Measurements from ENCODE around the gene TMEM185A. TPM values are rescaled to one million over a fixed set of nuclear protein-coding genes. Genes with fewer than 3 reads are reported as not detected.

The TMEM185A gene
- total RNA-seq, 1 donor from 2014 or later = 31.4 TPM

DNA sequence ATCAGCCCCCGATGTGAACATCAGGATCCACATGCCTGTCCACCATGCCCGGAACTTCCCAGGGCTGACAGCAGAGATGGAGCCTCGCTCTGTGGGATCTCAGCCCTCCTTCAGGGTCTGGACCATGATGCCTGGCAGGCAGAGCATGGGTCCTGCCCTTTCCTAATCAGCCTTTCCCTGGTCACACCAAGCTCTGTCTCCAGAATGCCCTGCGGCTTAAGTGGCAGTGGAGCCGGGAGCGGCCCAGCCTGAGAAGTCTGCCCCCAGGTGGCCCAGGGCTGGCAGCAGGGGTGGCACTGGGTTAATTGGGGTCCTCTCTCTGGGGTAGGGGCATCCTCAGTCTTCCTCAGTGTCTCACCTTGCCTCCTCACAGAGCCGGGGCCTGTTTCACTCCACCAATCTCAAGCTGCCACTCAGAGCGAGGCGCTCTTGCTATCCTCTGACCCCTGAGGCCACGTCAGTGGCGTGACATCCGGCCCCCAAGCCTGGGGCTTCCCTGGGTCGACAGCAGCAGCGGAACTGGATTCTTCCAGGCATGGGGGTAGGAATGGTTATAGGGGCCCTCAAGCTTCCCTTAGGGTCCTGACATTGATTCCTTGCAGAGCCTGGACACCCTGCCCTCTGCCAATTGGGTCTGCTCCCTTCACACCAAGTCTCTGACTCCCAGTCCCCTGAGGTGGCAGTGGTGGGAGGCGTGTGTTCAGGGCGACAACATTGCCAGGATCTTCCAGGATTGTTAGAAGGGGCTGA is 20.8 kb upstream of the TMEM185A start:
- Mint-ChIP-seq H3K27me3 (no peaks in the 10 kb centered on the region), H3K9me3 (no peaks in the 10 kb centered on the region), H3K4me3 (no peak overlapping the region)

GRCh38 chrX:149650162-149650561 is 18.6 kb upstream of the TMEM185A start:
- no peak for TF ChIP-seq CTCF (conservative IDR thresholded peaks at IDR 0.05)
- Mint-ChIP-seq H3K4me3 (no peak overlapping the region), H3K36me3 (no peaks in the 10 kb centered on the region), H3K9me3 (no peaks in the 10 kb centered on the region), H3K4me1 (ENCODE audit: unreplicated experiment) (no peaks in the 10 kb centered on the region), H3K27ac (no peak overlapping the region), H3K27me3 (peaks cover 3% of the 10 kb centered on the region)
- DNase-seq (ENCODE audit: extremely low spot score, unreplicated experiment) = no peak

More for the DNA sequence above, 20.8 kb upstream of the TMEM185A start:
- no peak for TF ChIP-seq CTCF (conservative IDR thresholded peaks at IDR 0.05)
- DNase-seq (ENCODE audit: extremely low spot score, unreplicated experiment) = no peak
- H3K27ac Mint-ChIP-seq = no peak overlapping the region
- no peaks in the 10 kb centered on the region for H3K36me3 Mint-ChIP-seq
- no peaks in the 10 kb centered on the region for H3K4me1 Mint-ChIP-seq (ENCODE audit: unreplicated experiment)

DNA sequence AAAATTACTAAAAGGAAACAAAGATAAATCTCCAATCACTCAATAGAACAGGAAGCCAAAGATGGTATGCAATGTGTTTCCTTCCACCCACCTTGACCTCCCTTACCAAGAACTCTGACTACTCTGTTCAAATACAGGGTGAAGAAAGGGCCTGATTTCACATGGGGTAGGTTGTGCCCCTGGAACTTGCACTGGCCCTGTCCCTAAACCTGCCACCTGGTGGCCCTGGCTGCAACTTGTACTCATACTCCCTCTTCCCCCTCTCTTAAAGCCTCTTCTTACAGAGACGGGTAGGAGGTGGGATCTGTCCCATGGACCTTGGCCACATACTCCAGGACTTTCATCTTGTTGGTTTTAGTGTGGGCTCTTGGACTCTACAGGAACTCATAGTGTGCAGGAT is 17.3 kb upstream of the TMEM185A start:
- Mint-ChIP-seq H3K27me3 (peaks cover 3% of the 10 kb centered on the region), H3K9me3 (no peaks in the 10 kb centered on the region), H3K36me3 (no peaks in the 10 kb centered on the region), H3K27ac (no peak overlapping the region), H3K4me3 (no peak overlapping the region), H3K4me1 (ENCODE audit: unreplicated experiment) (no peaks in the 10 kb centered on the region)
- DNase-seq (ENCODE audit: extremely low spot score, unreplicated experiment) = no peak
- no peak for TF ChIP-seq CTCF (conservative IDR thresholded peaks at IDR 0.05)

DNA sequence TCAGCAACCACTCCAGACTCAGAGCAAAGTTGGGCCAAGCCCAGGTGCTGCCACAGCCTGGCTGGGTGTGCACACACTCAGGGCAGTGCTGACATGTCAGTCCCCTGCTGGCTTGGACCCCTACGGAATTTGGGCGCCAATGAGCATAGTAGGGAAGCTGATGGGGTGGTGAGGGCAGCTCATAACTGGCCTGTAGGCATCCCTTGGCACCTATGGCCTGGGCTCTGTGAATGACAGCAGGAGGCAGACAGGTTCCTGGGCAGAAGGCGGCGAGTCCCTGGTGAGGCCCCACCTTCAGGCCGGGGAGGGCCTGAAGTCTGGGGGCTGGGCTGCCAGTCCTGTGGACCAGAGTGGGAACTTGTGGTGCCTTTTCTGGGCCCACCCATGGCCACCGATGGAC is 15.9 kb upstream of the TMEM185A start:
- Mint-ChIP-seq H3K9me3 (no peaks in the 10 kb centered on the region), H3K27ac (no peak overlapping the region), H3K36me3 (no peaks in the 10 kb centered on the region), H3K4me1 (ENCODE audit: unreplicated experiment) (no peaks in the 10 kb centered on the region), H3K4me3 (no peak overlapping the region), H3K27me3 (peaks cover 3% of the 10 kb centered on the region)
- no peak for DNase-seq (ENCODE audit: extremely low spot score, unreplicated experiment)
- TF ChIP-seq CTCF (conservative IDR thresholded peaks at IDR 0.05) = no peak

DNA sequence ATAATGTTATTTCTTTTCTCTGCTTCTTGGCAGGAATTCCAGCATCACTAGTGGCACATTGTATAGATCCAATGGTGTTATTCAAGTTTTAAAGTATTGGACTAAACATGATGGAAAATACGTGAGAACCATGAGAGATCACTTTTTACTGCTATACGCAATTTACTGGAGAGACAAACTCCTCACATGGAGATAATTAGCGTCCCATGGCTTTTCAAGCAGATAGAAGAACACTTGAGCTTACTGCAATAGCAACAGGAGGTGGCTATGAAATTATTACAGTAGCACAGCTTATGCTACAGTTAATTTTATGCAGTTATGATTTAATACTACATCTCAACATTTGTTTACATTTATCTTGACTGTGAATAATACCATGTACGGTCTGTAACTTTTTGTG is 11.9 kb upstream of the TMEM185A start:
- Mint-ChIP-seq H3K4me1 (ENCODE audit: unreplicated experiment) (no peaks in the 10 kb centered on the region), H3K4me3 (no peak overlapping the region), H3K27ac (no peak overlapping the region), H3K36me3 (no peaks in the 10 kb centered on the region), H3K9me3 (no peaks in the 10 kb centered on the region), H3K27me3 (peaks cover 3% of the 10 kb centered on the region)
- DNase-seq (ENCODE audit: extremely low spot score, unreplicated experiment) = no peak
- no peak for TF ChIP-seq CTCF (conservative IDR thresholded peaks at IDR 0.05)
